HUES64 (cell line): ENCODE results near the gene PSD2.
"Not testable (repeated sequence)": the region's sequence is repeated elsewhere in the genome, so short reads cannot be mapped to it uniquely, and the experiment has no call there.

Source experiments
- H3K27ac ChIP-seq: 2 replicates; pipeline ENCODE4 v1.7.0; 2013; ENCODE audit warnings: low read depth, low read length, inconsistent platforms
- H3K27me3 ChIP-seq: 2 replicates; pipeline ENCODE4 v1.6.1; 2013; ENCODE audit warnings: mild to moderate bottlenecking, low read length; ENCODE audit not compliant: insufficient read depth
- H3K36me3 ChIP-seq: 2 replicates; pipeline ENCODE4 v1.6.1; 2013; ENCODE audit warnings: mild to moderate bottlenecking, low read length; ENCODE audit not compliant: insufficient read depth
- H3K4me1 ChIP-seq: 2 replicates; pipeline ENCODE4 v1.6.1; 2013; ENCODE audit warnings: mild to moderate bottlenecking, low read length, moderate library complexity; ENCODE audit not compliant: insufficient read depth
- H3K4me3 ChIP-seq: 2 replicates; pipeline ENCODE4 v1.5.1; 2013; ENCODE audit warnings: mild to moderate bottlenecking, low read length, moderate library complexity
- H3K9ac ChIP-seq: 2 replicates; pipeline ENCODE4 v1.6.1; 2013; ENCODE audit warnings: mild to moderate bottlenecking, low read depth, low read length
- H3K9me3 ChIP-seq: 2 replicates; pipeline ENCODE4 v1.6.1; 2013; ENCODE audit warnings: low read depth, low read length; ENCODE audit not compliant: insufficient read depth
- WGBS: fragments of 150-250, 120-280 bp; methylation state at CpG from one replicate; pipeline ENCODE4 v1.1.7; 2013; ENCODE audit warnings: missing lambda C conversion rate; 5-methylcytosine and 5-hydroxymethylcytosine counted together

Gene PSD2

DNA sequence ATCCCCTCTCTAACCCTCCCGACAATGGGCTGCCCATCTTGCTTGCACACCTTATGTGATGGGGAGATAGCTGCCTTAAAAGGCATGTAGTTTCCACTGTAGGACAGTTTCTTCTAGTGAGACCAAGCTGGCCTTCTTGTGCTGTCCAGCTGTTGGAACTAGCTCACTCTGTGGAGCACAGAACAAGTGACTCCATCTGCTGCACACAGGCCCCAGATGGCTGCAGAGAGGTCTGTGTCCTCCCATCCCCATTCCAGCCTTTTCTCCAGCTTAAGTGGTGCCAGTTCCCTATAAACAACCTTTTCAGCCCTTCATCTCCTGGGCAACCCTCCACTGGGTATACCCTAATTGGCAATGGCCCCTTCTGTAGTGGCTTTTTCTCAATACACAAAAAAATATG, 18.7 kb upstream of the PSD2 start:
- no peaks in the 10 kb centered on the region for H3K4me1 ChIP-seq
- H3K27me3 ChIP-seq = peaks cover 7% of the 10 kb centered on the region
- H3K36me3 ChIP-seq = no peaks in the 10 kb centered on the region
- H3K4me3 ChIP-seq = no peak overlapping the region
- no peaks in the 10 kb centered on the region for H3K9me3 ChIP-seq
- no peak overlapping the region for H3K9ac ChIP-seq
- WGBS = 92% methylated on average over 1 of the region's 1 CpG
- no peak overlapping the region for H3K27ac ChIP-seq

DNA sequence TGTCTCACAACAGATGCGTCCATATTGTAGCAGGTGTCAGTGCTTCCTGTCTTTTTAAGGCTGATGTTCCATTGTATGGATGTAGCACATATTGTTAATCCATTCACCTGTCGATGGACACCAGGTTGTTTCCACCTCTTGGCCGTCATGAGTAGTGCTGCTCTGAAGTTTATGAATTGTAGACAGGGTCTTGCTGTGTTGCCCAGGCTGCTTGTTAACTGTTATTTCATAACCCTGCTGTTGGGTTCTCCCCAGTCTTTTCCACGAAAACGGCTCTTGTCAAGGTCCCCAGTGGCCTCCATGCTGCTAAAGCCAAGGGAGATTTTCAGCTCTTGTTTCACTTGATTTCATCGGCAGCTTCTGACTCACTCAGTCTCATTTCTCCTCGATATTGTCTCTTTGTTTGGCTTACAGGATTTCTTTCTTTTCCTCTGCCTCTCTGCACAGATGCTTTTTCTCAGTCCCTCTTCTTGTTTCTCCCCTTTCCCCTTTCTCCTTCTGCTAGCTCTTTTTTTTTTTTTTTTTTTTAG, 12.1 kb upstream of the PSD2 start:
- H3K9ac ChIP-seq = no peak overlapping the region

DNA sequence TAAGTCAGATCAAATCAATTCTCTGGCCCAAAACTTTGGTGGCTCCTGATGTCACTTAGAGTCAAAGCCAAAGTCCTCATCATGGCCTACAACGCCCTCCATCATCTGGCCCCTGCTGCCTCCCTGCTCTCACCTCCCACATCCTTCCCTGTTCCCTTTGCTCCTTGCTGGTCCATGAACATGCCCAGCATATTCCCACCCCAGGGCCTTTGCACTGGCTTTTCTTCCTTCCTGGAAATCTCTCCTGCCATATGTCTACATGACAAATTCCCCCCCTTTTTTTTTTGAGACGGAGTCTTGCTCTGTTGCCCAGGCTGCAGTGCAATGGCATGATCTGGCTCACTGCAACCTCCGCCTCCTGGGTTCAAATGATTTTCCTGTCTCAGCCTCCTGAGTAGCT, 11.1 kb upstream of the PSD2 start:
- no peaks in the 10 kb centered on the region for H3K9me3 ChIP-seq
- WGBS = 88% methylated on average over 3 of the region's 3 CpGs

More for the DNA sequence above, 12.1 kb upstream of the PSD2 start:
- WGBS = 86% methylated on average over 7 of the region's 7 CpGs
- H3K27ac ChIP-seq = no peak overlapping the region
- H3K4me3 ChIP-seq = no peak overlapping the region
- no peaks in the 10 kb centered on the region for H3K4me1 ChIP-seq
- no peaks in the 10 kb centered on the region for H3K9me3 ChIP-seq
- H3K27me3 ChIP-seq = peaks cover 13% of the 10 kb centered on the region
- H3K36me3 ChIP-seq = no peaks in the 10 kb centered on the region

DNA sequence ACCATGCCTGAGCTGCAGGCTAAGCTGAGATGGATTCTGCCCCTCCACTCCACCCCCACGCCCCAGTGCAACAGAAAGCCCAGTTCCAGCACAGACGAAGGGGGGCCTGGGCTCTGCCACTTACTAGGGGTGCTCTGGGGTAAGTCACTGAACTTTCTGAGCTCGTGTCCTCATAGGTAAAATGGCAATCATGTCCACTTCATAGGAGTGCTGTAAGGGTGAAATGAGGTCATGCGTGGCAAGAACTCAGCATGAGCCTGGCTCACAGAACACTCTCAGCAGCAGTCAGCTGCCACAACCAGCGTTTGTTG, 8.4 kb upstream of the PSD2 start:
- H3K27me3 ChIP-seq = peaks cover 34% of the 10 kb centered on the region
- 30% methylated on average over 5 of the region's 5 CpGs for WGBS

More for the DNA sequence above, 11.1 kb upstream of the PSD2 start:
- Histone ChIP-seq H3K27ac (no peak overlapping the region), H3K36me3 (no peaks in the 10 kb centered on the region), H3K4me3 (no peak overlapping the region), H3K4me1 (no peaks in the 10 kb centered on the region), H3K9ac (no peak overlapping the region), H3K27me3 (peaks cover 17% of the 10 kb centered on the region)

DNA sequence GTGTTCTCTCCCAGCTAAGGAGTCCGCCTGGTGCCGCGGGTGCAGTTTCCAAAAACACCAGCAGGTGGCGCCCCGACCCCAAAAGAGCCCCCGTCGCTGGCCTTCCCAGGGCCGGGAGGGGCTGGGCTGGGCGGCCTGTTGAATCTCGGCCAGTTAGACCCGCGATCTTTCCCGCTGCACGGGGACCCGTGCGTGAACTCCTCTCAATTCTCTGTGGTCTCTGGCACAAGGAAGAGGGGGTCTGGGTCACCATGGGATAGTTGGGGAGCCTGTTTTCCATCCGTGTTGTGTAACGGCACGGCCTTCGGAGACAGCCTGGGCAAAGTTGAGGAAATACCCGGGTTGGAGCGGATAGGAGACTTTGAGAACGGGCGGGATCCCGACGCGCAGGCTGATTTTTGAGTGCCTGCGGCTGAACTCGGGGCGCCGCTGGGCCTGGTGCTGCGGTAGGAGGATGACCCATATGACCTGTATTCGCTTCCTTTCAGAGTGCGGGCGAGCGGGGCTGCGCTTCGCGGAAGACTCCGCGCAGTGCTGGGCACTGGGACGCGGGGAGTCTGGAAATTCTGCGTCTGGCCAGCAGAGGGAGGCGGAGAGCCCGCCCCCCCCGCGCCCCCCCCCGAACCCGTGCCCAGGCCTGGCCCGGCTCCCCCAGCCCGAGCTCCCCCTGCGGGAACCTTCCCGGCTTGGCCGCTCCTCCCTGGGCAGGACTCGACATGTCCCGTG, 7.9 kb upstream of the PSD2 start:
- peak overlapping the region; percentile 66 for H3K4me3 ChIP-seq
- H3K27me3 ChIP-seq = peaks cover 39% of the 10 kb centered on the region
- no peaks in the 10 kb centered on the region for H3K4me1 ChIP-seq
- peak overlapping the region; percentile 52 for H3K9ac ChIP-seq
- no peaks in the 10 kb centered on the region for H3K9me3 ChIP-seq
- no peaks in the 10 kb centered on the region for H3K36me3 ChIP-seq
- under 1% methylated on average over 56 of the region's 57 CpGs for WGBS
- H3K27ac ChIP-seq = no peak overlapping the region

More for the DNA sequence above, 8.4 kb upstream of the PSD2 start:
- H3K4me3 ChIP-seq = no peak overlapping the region
- H3K27ac ChIP-seq = no peak overlapping the region
- no peaks in the 10 kb centered on the region for H3K9me3 ChIP-seq
- H3K36me3 ChIP-seq = no peaks in the 10 kb centered on the region
- H3K4me1 ChIP-seq = no peaks in the 10 kb centered on the region
- no peak overlapping the region for H3K9ac ChIP-seq

DNA sequence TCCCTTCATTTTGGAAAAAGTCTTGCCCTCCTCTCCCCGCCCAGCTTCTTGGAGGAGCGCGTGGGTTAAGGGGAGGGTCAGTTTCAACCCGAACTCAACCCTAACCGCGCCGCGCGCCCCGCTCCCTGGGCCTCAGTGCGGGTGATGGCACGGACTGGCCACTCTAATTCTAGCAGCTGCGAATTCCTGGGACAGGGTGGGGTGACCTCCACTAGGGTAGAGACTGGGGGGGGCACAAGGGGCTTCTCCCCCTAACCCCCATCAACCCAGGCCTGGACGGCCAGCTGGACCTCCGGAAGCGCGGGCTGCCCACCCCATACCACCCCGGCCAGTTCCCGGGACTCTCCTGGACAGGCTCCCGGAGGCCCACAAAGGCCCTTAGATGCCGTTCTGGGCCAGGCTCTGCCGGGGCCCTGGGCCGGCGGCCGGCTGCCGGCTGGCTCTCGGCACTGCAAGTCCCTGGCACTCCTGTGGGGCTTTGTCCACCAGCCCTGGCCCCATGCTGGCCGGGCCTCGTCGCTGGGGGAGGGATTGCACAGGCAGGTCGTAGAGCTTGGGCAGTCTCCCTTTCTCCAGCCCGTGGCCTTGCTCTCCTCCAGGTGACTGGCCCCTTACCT, 7.2 kb upstream of the PSD2 start:
- H3K9me3 ChIP-seq = no peaks in the 10 kb centered on the region
- H3K4me3 ChIP-seq = peak overlapping the region; percentile 66
- no peak overlapping the region for H3K27ac ChIP-seq
- 41% methylated on average over 32 of the region's 32 CpGs for WGBS
- no peaks in the 10 kb centered on the region for H3K36me3 ChIP-seq
- H3K4me1 ChIP-seq = no peaks in the 10 kb centered on the region
- H3K9ac ChIP-seq = 0 out of 2 replicates have a peak overlapping the region, but pooled peaks have one; percentile 47
- H3K27me3 ChIP-seq = peaks cover 46% of the 10 kb centered on the region

DNA sequence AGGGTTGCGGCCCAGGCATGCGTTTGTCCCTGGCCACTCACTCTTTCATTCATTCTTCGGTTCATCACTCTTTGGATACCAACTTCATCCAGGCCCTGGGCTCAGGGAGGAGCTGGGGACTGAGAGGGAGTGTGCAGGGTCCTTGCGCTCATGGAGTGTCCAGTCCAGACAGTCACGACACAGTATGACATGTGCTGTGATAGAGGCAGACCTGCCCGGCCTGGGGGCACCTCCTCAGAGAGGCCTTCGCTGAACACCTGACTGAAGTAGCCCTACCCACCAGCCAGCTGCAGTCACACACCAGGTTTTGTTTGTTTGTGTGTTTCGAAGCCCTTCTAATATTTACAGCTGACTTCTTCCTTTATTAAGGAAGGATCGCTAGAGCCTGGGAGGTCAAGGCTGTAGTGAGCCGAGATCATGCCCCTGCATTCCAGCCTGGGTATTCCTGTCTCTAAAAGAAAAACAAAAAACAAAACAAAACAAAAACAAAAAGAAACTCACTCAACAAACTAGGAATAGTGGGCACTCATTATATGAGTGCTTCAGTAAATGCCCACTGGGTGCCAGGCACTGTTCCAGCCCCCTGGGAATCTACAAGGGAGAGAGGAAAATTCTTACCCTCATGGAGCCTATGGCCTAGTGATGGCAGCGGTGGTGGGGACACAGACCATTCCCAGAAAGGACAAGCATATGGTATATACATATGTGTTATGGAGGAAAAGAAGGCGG, 6.3 kb upstream of the PSD2 start:
- H3K4me1 ChIP-seq = no peaks in the 10 kb centered on the region
- peaks cover 54% of the 10 kb centered on the region for H3K27me3 ChIP-seq
- no peaks in the 10 kb centered on the region for H3K36me3 ChIP-seq
- no peak overlapping the region for H3K9ac ChIP-seq
- H3K4me3 ChIP-seq = no peak overlapping the region
- H3K27ac ChIP-seq = no peak overlapping the region
- no peaks in the 10 kb centered on the region for H3K9me3 ChIP-seq
- WGBS = 84% methylated on average over 12 of the region's 12 CpGs

DNA sequence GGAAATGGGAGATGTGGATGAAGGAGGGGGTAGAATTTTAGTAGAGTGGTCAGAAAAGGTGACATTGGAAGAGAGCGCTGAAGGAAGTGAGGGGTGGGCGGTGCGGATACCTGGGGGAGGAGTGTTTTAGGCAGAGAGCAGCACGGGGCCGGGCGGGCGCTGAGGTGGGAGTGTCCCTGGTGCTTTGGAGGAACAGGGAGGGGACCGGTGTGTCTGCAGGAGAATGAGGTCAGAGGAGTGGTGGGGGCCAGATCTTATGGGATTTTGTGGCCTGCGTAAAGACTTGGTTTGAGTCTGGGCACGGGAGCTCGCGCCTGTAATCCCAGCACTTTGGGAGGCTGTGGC, 5.8 kb upstream of the PSD2 start:
- Histone ChIP-seq H3K27ac (no peak overlapping the region), H3K27me3 (peaks cover 60% of the 10 kb centered on the region), H3K9me3 (no peaks in the 10 kb centered on the region), H3K4me3 (no peak overlapping the region), H3K36me3 (no peaks in the 10 kb centered on the region), H3K4me1 (no peaks in the 10 kb centered on the region), H3K9ac (no peak overlapping the region)
- WGBS = 63% methylated on average over 12 of the region's 12 CpGs

DNA sequence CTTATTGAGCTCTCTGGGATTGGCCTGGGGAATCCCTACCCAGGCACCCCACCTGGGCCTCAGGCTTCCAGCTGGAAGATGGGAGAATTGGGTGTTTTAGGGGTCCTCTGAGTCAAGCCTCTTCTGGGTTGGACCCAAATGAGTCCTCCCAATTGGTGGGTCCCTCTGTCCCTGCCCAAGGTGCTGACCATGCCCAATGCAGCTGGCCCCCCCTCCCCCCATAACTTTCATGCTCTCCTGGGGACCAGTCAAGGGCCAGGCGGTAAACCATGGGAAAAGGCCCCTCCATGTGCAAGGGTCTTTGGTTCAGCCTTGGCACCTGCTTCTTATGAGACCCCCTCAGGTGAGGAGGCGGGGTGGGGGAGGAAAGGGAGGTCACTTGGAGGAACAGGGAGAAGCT, 3.4 kb upstream of the PSD2 start:
- 62% methylated on average over 2 of the region's 2 CpGs for WGBS
- Histone ChIP-seq H3K9me3 (no peaks in the 10 kb centered on the region), H3K27me3 (peaks cover 84% of the 10 kb centered on the region), H3K4me1 (no peaks in the 10 kb centered on the region), H3K27ac (no peak overlapping the region), H3K9ac (no peak overlapping the region), H3K4me3 (no peak overlapping the region), H3K36me3 (no peaks in the 10 kb centered on the region)

DNA sequence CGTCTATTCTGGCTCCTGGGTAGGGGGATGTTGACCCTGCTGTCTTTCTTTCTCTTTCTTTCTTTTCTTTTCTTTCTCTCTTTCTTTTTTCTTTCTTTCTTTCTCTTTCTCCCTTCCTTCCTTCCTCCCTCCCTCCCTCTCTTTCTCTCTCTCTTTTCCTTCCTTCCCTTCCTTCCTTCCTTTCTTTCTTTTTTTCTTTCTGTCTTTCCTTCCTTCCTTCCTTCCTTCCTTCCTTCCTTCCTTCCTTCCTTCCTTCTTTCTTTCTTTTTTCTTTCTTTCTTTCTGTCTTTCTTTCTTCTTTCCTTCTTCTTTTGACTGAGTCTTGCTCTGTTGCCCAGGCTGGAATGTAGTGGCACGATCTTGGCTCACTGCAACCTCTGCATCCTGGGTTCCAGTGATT, 3.0 kb upstream of the PSD2 start:
- 75% methylated on average over 1 of the region's 2 CpGs for WGBS

DNA sequence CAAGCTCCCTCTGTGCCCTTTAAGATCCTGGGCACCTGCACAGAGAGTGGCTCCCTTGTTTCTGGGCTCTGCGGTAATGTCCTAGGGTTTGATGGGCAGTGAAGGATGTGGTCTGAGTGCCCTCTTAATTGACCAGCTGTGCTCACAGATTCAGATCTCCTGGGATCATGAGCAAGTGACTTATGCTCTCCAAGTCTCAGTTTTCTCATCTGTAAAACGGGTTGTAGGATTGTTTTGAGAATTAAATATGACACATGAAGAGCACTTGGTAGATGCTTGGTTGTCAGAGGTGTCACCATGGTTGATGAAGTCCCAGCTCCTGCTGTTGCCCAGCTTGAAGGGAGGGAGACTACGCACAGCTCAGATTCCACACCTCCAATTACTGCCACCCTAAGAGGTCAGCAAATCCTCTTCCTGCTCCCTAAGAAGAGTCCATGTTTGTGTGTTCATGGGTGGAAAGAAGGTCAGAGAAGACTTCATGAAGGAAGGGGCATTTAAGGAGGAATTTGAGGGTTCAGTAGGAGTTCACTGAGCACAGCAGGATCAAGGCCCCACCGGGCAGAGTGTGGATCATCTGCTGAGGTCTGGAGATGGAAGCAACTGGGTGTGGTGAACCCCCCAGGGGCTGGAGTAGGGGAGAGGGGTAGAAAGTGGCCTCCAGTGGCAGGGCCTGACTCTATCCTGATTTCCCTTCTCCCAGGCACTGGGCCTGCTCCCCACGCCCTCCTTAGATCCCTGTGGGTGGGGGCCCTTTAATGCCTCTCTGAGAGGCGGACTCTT, 1.4 kb upstream of the PSD2 start:
- Histone ChIP-seq H3K4me1 (no peaks in the 10 kb centered on the region), H3K4me3 (no peak overlapping the region)
- WGBS = 50% methylated on average over 5 of the region's 6 CpGs

More for the DNA sequence above, 3.0 kb upstream of the PSD2 start:
- not testable (repeated sequence) for H3K9me3 ChIP-seq, H3K9ac ChIP-seq, H3K27ac ChIP-seq, H3K4me3 ChIP-seq, H3K36me3 ChIP-seq, H3K4me1 ChIP-seq
- peaks cover 87% of the 10 kb centered on the region for H3K27me3 ChIP-seq

More for the DNA sequence above, 1.4 kb upstream of the PSD2 start:
- no peaks in the 10 kb centered on the region for H3K9me3 ChIP-seq
- no peak overlapping the region for H3K9ac ChIP-seq
- no peak overlapping the region for H3K27ac ChIP-seq
- H3K27me3 ChIP-seq = peaks cover 87% of the 10 kb centered on the region
- no peaks in the 10 kb centered on the region for H3K36me3 ChIP-seq
